Measurements from ENCODE around the gene CACNB4.
"Not testable (repeated sequence)": the region's sequence is repeated elsewhere in the genome, so short reads cannot be mapped to it uniquely, and the experiment has no call there.

Gene CACNB4

DNA sequence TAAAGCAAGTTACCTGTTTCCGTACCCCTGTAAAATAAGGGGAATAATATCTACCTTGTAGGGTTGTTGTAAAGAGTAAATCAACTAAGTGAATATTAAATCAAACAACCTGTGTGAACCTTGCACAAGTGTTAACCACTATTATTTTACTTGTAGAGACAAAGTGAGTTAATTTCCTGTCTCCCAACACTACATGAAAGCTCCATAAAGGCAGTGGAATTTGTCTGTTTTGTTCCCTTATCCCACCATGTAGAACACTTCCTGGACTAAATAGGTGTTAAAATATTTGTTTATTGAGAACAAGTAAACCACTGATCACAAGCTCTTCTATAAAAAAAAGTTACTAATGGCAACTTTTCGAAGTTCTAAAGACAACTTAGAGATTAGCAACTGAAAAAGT is 274.0 kb downstream of the CACNB4 start:
- no peak for DNase-seq (ENCODE audit: low read depth)

DNA sequence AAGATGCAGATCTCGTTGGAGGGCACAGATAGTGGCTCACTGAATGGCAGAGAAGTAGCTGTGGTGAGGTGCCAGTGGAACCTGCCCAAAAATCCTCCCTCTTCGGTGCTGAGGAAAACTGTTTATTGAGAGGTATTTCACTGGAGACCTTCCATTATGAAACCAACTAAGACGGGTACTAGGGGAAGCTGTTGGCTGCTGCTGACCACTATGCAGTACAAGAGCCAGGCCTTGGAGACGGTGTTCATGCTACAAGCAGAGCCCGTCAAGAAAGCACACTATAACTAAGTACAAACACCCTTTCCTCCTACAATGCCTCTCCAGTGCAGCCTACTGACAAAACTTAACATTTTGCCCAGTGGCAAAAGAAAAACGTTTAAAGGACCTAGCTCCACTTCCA is 275.2 kb downstream of the CACNB4 start:
- DNase-seq (ENCODE audit: low read depth), result no peak

DNA sequence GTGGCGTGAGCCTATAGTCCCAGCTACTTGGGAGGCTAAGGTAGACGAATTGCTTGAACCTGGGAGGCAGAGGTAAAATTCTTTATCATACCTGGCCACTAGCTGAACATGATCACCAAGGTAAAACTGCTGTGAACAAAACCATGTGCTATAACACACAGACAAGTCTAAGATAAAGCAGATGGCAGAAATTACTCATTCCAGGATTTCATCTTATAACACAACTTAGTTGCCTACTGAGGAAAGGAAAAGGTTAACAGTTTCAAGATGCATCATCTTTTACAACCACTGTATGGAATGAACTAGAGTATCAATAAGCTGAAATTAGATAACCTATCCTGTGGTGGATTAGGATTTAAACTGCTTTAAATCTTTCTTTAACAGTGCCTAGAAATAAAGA is 278.9 kb downstream of the CACNB4 start:
- DNase-seq (ENCODE audit: low read depth), result no peak

DNA sequence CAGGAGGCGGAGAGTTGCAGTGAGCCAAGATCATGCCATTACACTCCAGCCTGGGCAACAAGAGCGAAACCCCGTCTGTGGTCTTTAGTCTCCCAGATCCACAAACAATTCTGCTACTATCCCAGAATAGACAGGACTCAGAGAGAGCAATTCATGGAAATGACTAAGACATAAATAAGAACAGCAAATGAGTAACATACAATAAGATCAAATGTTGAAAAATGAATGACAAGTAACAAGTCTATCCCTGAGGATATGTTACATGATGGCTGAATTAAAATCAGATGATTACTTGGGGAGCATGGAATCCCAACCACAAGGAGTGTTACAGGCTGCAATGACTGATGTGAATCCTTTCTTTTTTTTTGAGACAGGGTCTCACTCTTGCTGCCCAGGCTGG is 280.9 kb downstream of the CACNB4 start:
- DNase-seq (ENCODE audit: low read depth), result no peak

DNA sequence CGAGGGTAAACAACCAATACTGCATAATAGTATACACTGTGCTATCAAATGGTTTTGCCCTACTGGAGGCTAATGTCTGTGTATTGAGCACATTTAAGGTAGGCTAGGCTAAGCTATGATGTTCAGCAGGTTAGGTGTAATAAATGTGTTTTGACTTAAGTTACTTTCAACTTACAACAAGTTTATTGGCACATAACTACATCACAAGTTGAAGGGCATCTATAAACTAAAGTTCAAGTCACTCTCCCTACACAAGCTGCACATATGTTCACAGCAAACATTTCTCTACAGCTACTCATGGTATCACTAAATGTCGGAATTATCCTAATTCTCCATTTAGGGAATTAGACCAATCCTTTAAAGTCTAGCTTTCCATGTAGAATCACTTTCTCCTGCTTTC is 282.0 kb downstream of the CACNB4 start:
- no peak for DNase-seq (ENCODE audit: low read depth)

DNA sequence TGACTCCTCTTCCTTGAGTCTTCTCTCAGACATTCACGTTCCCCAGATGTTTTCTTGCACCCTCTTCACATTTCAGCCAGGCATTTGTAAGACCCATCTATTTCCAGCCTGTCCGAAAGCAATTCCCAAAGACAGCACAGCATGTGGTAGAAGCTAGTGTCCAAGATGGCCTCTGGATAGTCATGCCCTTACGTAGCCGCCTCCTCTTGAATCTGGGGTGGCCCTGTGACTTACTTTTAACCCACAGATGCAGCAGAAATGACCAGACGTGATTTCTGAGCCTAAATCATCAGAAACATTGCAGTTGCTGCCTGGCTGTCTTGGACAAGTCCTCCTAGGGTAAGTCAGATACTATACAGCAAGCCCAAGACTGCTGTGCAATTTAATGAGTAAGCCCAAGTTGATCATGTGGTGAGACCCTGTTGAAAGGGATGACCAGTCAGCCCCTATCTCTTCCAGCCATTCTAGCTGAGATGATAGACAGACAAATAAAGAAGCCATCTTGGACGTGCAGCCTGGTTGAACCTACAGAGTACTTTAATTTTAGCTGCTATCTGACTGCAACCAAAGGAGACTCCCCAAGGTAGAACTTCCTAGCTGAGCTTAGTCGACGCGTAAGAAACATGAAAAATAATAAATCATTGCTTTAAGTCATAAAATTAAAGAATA is 282.9 kb downstream of the CACNB4 start:
- DNase-seq (ENCODE audit: low read depth), result no peak

DNA sequence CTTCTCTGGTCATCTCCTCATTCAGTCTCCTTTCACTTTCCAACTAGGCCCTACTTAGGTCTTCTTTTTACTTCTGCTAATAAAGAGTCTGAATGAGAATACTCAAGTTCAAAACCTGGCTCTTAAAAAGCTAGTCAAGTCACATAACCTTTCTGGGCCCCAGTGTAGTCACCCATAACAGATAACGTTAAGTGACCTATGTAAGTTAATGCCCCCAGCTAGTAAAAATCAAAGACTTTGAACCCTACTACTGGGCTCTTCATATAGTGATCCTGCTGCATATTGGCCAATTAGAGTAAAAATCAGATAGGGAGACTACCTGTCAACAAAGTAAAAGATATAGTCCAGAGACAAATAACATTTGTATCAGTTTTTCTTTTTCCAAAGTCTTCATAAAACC is 288.4 kb downstream of the CACNB4 start:
- DNase-seq (ENCODE audit: low read depth), result no peak

DNA sequence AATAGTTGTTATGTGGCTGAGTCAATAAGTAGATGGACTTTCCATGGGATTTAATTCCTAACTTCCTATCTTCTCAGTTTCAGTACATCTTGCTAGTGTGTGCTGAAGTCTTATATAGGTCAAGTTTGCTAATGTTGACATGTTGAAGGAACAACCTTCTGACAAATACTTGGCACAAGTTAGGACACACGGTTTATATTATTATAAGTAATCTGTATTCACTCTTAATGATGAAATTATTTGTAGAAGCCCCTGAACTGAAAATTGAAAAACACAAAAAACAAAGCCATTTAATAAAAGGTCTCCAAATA is 289.8 kb downstream of the CACNB4 start:
- no peak for DNase-seq (ENCODE audit: low read depth)

DNA sequence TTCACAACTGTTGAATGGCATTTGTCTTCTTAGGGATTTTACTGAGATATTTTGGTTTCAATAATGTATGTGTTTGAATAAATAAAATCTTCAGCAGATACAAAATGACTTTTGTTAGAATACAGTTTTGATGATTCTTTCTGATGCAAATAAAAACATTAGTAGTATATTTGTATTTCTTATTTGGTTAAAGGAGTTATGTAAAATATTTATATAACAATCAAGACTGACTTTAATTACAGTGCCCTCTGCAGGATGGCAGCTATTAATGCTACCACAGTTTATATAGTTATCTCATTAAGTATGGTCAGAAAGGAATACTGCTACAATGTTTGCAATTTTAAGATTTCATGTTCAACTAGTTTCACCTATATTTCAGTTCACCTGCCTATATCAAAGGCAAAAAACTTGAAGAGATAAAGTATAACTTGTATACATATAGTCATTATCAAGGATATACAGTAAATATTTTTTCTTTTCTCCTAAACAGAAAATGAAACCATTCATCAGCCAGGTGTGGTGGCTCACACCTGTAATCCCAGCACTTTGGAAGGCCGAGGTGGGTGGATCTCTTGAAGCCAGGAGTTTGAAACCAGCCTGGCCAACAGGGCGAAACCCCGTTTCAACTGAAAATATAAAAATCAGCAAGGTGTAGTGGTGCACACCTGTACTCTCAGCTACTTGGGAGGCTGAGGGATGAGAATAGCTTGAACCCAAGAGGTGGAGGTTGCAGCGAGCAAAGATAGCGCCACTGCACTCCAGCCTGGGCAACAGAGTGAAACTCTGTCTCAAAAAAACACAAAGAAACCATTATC is 290.4 kb downstream of the CACNB4 start:
- peak; percentile 32 for DNase-seq (ENCODE audit: low read depth)

DNA sequence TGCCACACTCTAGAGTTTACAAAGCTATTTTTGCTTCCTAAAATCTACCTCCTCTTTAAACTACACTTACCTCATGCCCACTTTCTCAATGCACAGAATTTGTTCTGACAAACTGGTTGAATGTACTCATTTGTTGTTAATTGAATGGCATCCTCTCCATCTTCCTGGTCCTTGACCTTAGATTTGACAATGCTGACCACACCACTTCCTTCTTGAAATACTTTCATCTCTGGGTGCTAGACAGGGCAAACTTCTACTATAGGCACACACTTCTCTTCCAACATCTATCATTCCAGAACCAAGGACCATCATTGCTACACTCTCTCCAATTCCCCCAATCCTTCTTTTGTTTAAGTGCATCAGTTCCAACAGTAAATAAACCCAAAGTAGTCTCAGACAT is 292.9 kb downstream of the CACNB4 start:
- no peak for DNase-seq (ENCODE audit: low read depth)

DNA sequence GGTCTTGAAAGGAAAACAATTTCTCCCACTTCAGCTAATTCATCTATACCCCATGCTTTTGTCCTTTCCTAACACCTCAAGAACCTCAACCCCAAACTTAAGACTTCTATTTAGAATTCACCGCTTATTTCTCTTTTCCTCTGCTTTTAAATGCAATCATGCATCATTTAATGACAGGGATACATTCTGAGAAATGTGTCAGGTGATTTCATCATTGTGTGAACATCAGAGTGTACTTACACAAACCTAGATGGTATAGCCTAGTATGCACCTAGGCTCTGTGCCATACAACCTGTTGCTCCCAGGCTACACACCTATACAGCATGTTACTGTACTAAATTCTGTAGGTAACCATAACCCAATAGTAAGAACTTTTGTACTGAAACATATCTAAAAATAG is 293.5 kb downstream of the CACNB4 start:
- no peak for DNase-seq (ENCODE audit: low read depth)

DNA sequence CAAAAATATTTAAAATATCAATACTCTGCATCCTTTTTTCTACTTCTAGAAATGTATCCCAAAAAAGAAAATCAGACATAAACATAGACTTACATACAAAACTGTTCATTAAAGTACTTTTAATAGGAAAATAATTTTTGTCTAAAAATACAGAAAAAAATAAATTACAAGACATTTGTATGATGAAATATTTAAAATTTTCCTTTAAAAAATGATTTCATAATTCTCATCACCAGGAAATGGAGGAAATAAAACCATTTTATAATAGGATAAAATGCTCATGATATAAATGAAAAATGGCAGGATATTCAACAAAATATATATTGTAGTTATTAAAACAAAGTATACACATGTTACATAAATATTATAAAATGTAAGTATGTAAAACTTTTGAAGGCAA is 295.0 kb downstream of the CACNB4 start:
- DNase-seq (ENCODE audit: low read depth), result no peak

DNA sequence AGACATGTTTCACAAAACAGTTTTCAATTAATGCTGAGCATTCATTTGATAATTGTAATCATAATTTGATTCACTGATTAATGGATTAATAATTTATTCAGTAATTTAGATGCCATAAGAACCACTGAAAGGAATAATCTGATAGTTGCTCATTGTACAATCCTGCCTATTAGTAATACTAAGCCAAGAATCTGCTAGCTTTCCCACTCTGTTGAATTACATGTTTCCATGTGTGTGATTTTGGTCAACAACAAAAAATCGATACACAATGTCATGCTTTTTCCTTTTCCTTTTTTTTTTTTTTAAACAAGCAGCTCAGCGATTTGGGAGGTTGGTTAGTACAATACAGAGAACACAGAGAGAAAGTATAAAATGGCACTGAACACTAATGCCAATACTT is 296.5 kb downstream of the CACNB4 start:
- DNase-seq (ENCODE audit: low read depth), result no peak

DNA sequence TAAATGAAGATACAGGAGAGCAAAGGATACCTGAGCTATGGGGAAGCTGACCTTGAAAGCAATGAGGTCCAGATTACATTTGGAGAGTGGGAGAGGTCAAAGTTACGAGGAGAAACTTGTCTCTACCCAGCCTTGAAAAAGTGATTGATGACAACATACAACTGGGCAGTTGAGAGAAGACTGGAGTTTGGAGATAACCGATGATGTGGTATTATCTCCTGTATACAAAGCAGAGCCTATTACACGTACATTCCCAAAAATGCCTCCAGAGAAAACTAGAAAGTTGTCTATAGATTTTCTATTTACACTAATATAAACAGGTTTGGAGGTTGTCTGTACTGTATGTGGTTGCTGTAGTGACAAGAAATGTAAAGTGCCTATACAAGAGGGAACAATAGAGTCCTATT is 299.0 kb downstream of the CACNB4 start:
- no peak for DNase-seq (ENCODE audit: low read depth)

DNA sequence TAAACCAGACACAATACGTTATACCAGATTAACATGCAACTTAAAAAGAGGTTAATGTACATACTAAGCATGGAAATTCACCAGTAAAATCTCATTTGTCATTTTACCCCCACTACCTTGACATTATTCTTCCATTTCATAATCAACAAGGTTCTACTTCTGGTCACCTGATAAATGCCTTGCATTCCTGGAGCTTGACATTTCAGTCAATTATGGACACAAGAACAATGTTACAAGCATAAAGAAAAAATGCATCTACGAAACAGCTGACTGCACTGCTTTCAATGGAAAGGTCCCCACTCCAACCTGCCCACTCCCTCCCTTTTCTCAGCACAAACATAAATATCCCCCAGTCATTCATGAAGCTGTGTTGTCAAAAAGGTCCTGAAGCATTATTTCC is 302.1 kb downstream of the CACNB4 start:
- peak; percentile 9 for DNase-seq (ENCODE audit: low read depth)

DNA sequence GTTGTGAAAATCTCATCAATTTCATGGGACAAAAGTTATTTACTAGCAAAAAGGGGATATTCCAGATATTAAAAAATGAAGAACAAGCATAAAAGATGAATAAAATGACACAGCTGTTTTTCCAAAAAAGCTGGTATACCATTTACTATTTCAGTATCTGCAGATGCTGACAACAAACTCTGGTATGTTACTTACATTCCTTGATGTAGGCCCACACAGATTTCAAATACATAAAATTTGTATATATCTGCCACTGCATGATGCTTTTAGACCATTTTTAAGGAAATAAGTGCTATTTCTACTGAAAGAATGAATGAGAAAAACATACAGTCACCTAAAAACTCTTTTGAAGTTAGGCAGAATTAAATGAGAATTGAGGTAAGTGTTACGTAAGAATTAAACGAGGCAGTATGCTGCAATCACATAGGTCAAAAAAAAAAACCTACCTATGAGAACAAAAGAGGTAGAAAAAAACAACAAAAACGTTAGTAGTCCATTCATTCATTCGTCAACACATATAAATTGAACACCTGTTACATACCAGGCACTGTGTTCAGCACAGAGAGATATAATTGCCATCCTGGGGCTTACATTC is 303.1 kb downstream of the CACNB4 start:
- peak; percentile 18 for DNase-seq (ENCODE audit: low read depth)

DNA sequence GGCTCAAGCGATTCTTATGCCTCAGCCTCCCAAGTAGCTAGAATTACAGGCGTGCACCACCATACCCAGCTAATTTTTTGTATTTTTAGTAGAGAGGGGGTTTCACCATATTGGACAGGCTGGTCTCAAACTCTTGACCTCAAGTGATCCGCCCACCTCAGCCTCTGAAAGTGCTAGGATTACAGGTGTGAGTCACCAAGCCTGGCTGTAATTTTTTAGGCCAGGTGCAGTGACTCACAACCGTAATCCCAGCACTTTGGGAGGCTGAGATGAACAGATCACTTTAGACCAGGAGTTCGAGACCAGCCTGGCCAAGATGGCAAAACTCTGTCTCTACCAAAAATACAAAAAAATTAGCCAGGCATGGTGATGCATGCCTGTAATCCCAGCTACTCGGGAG is 304.4 kb downstream of the CACNB4 start:
- DNase-seq (ENCODE audit: low read depth), result not testable (repeated sequence)

DNA sequence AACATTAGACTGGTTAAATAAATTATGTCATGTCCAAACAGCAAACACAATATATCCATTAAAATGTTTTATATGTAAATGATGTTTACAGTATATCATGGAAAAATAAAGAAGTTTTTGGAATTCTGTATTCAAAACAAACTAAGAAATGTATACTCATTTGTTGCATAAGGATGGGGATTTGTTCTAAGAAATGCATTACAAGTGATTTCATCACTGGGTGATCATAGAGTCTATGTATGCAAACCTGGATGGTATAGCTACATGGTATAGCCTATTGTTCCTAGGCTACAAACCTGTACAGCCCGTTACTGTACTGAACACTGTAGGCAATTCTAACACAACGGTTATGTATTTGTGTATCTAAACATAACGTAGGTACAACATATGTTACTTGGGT is 305.7 kb downstream of the CACNB4 start:
- DNase-seq (ENCODE audit: low read depth), result no peak

DNA sequence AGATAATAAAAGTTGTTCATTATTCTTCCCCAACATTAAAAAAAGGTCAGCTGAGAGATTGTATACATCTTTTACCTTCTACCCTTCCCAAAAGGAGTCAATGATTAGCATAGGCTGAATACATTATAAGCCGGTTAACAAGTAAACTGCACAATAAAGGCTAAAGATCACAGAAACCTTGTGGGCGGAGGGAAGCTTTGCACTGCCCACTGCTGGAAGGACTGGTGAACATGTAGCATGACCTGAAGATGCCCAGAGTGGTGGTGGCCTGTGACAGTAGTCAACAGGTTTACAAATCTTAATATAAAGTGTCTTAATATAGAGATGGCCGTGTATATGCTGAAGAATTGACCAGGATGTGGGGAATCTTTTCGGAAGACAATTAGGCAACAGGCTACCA is 306.3 kb downstream of the CACNB4 start:
- no peak for DNase-seq (ENCODE audit: low read depth)

DNA sequence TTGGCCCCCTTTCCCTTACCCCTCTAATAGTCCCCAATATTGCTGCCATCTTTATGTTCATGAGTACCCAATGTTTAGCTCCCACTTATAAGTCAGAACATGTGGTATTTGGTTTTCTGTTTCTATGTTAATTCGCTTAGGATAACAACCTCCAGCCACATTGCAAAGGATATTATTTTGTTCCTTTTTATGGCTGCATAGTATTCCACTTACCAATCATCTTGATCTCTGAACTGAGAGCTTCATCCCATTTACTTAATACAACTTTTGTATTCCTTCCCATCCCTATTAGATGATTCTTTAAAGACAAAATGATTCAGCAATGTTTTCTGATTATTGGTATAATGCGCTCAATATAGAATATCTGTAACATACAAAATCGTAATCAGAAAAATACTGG is 307.3 kb downstream of the CACNB4 start:
- DNase-seq (ENCODE audit: low read depth), result no peak

DNA sequence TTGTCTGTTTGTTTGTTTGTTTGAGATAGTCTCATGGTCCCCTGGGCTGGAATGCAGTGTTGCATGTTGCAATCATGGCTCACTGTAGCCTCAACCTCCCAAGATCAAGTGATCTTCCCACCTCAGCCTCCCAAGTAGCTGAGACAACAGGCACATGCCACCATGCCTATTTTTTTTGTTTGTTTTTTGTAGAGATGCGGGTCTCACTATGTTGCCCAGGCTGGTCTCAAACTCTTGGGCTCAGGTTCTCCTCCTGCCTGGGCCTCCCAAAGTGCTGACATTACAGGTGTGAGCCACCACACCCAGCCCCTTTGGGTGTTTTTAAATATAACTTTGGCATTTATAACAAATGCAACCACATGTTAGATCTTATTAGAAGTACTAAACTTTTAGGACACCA is 308.2 kb downstream of the CACNB4 start:
- DNase-seq (ENCODE audit: low read depth), result no peak

DNA sequence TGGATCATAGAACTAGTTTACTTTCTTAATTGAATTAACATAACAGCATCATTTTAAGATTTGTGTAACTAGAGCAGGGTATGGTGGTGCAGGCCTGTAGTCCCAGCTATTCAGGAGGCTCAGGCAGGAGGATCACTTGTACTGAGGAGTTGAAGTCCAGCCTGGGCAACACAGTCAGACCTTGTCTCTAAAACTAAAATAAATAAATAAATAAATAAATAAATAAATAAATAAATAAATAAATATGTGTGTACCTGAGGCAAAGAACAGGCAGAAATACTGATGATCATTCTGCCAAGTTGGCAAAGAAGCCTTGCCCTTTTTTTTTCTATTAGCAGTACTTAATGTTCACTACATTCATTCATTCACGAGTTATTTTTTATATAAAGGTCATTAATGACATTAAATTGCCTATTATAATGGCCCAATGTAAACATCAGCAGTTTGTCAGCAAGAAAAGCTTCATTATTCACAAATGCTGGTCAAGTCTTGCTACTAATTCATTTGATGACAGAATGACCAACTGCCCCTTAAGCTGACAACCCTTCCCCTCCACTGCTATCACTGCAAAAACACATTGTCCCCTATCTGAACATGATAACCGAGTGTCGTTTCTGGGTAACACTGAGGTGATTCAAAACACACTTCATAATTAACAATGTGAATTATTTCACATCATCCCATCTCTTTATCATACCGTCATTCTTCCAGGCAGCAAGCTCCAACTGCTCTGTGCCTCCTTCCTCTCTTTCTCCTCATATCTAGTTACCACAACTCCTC is 309.6 kb downstream of the CACNB4 start:
- no peak for DNase-seq (ENCODE audit: low read depth)

DNA sequence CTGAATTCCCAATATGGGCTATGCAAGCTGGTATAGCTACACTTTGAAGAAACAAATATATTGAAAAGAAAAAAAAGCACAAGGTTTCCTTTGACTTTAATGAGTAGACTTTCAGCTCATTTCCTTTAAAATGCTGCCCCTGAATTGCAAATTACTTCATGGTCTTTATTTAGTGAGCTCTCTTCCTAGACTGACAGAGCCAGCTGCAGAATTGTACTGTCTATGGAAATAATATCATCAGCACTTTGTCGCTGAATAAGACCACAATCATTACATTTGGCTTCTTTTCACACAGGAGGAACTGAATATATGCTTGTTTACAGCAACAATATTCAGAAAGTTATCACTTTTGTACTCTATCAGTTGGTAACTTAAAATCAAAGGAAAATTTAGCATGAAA is 312.4 kb downstream of the CACNB4 start:
- no peak for DNase-seq (ENCODE audit: low read depth)

All from iris pigment epithelial cell (primary cell).